Measurements from ENCODE around the gene GCGR. TPM values are rescaled to one million over a fixed set of nuclear protein-coding genes. Genes with fewer than 3 reads are reported as not detected.

GCGR gene
- total RNA-seq, 3 donors from 2014 or later (not counting 1 experiment from before 2014, with no cell fraction given): not detected

GRCh38 chr17:81821603-81822311 is 17.8 kb downstream of the GCGR start:
- no peak for ATAC-seq
- TF ChIP-seq CTCF (IDR thresholded peaks at IDR 0.05): no peak
- intact Hi-C loops (cut with micrococcal nuclease): no loop called here
- no peak overlapping the region for H3K27ac Mint-ChIP-seq
- 82% methylated on average over 20 of the region's 20 CpGs for WGBS (ENCODE audit: insufficient coverage)
- H3K27ac ChIP-seq (ENCODE audit: low read length): no peak overlapping the region
- H3K4me1 ChIP-seq (ENCODE audit: control insufficient read depth, insufficient read depth, low read length): peaks cover 3% of the 10 kb centered on the region
- peaks cover 0 to 7% of the 10 kb centered on the region in 2 donors for H3K27me3 Mint-ChIP-seq (ENCODE audit: low read depth in 2 of 2)
- H3K4me3 ChIP-seq (ENCODE audit: low read length): no peak overlapping the region
- no peaks in the 10 kb centered on the region for H3K9me3 Mint-ChIP-seq
- DNase-seq: no peak
- no peaks in the 10 kb centered on the region for H3K27me3 ChIP-seq (ENCODE audit: control insufficient read depth, insufficient read depth, low read length)
- H3K4me3 Mint-ChIP-seq: no peak overlapping the region
- no peaks in the 10 kb centered on the region for H3K9me3 ChIP-seq (ENCODE audit: control insufficient read depth, insufficient read depth, low read length)
- peaks cover 7% of the 10 kb centered on the region for H3K36me3 ChIP-seq (ENCODE audit: control insufficient read depth, insufficient read depth, low read length)
- H3K36me3 Mint-ChIP-seq: no peaks in the 10 kb centered on the region
- peaks cover 0 to 7% of the 10 kb centered on the region in 2 donors for H3K4me1 Mint-ChIP-seq

- Mint-ChIP-seq H3K4me1 (peaks cover 0 to 7% of the 10 kb centered on the region in 2 donors), H3K36me3 (no peaks in the 10 kb centered on the region), H3K27me3 (ENCODE audit: low read depth in 2 of 2) (peaks cover 0 to 7% of the 10 kb centered on the region in 2 donors), H3K27ac (no peak overlapping the region), H3K9me3 (no peaks in the 10 kb centered on the region), H3K4me3 (no peak overlapping the region)
- ATAC-seq (no peak), DNase-seq (no peak)
- 93% methylated on average over 8 of the region's 8 CpGs for WGBS (ENCODE audit: insufficient coverage)
- peaks cover 3% of the 10 kb centered on the region for H3K4me1 ChIP-seq (ENCODE audit: control insufficient read depth, insufficient read depth, low read length)
- no peak overlapping the region for H3K4me3 ChIP-seq (ENCODE audit: low read length)
- no peaks in the 10 kb centered on the region for H3K27me3 ChIP-seq (ENCODE audit: control insufficient read depth, insufficient read depth, low read length)
- peaks cover 7% of the 10 kb centered on the region for H3K36me3 ChIP-seq (ENCODE audit: control insufficient read depth, insufficient read depth, low read length)
- intact Hi-C loops (cut with micrococcal nuclease): no loop called here
- no peak for TF ChIP-seq CTCF (IDR thresholded peaks at IDR 0.05)
- no peaks in the 10 kb centered on the region for H3K9me3 ChIP-seq (ENCODE audit: control insufficient read depth, insufficient read depth, low read length)
- H3K27ac ChIP-seq (ENCODE audit: low read length): no peak overlapping the region
Measured at GRCh38 chr17:81822312-81822637, 18.3 kb downstream of the GCGR start.

- no peak for ATAC-seq
- no peaks in the 10 kb centered on the region for H3K27me3 ChIP-seq (ENCODE audit: control insufficient read depth, insufficient read depth, low read length)
Measured at GRCh38 chr17:81822996-81823819, 19.3 kb downstream of the GCGR start.

More at GRCh38 chr17:81822996-81823819, 19.3 kb downstream of the GCGR start:
- no peaks in the 10 kb centered on the region for H3K36me3 Mint-ChIP-seq
- Histone ChIP-seq H3K27ac (ENCODE audit: low read length) (no peak overlapping the region), H3K4me1 (ENCODE audit: control insufficient read depth, insufficient read depth, low read length) (peaks cover 3% of the 10 kb centered on the region), H3K9me3 (ENCODE audit: control insufficient read depth, insufficient read depth, low read length) (no peaks in the 10 kb centered on the region), H3K36me3 (ENCODE audit: control insufficient read depth, insufficient read depth, low read length) (peaks cover 7% of the 10 kb centered on the region), H3K4me3 (ENCODE audit: low read length) (no peak overlapping the region)
- no peak overlapping the region for H3K27ac Mint-ChIP-seq
- DNase-seq: no peak
- H3K27me3 Mint-ChIP-seq (ENCODE audit: low read depth in 2 of 2): no peaks in the 10 kb centered on the region
- no peak overlapping the region for H3K4me3 Mint-ChIP-seq
- intact Hi-C loops (cut with micrococcal nuclease): no loop called here
- 96% methylated on average over 30 of the region's 30 CpGs for WGBS (ENCODE audit: insufficient coverage)
- no peak for TF ChIP-seq CTCF (IDR thresholded peaks at IDR 0.05)
- peaks cover under 1 to 8% of the 10 kb centered on the region in 2 donors for H3K4me1 Mint-ChIP-seq
- no peaks in the 10 kb centered on the region for H3K9me3 Mint-ChIP-seq
